Astrocyte of the cerebellum (primary cell): ENCODE results near the gene XYLT1.
"Not testable (repeated sequence)": the region's sequence is repeated elsewhere in the genome, so short reads cannot be mapped to it uniquely, and the experiment has no call there.

Experiments used
- DNase-seq: peaks from one replicate; pipeline ENCODE4 v3.0.0-alpha.2; 2011; ENCODE audit warnings: low read depth
- H3K4me3 ChIP-seq: 2 replicates; pipeline ENCODE4 v1.5.1; 2011; ENCODE audit warnings: mild to moderate bottlenecking, low read depth, low read length, moderate library complexity
- in situ Hi-C: cut with HindIII; loops from 2 replicates; pipeline ENCODE4 v1.10.0; 2017; ENCODE audit warnings: low sequenced_read_pairs
- TF ChIP-seq, protein P1 (sequence below): IDR thresholded peaks from 2 replicates; pipeline ENCODE4 v1.5.1; 2012; ENCODE audit warnings: low read length, low read depth, moderate library complexity, mild to moderate bottlenecking; ENCODE audit errors: missing control alignments

The XYLT1 gene

DNA sequence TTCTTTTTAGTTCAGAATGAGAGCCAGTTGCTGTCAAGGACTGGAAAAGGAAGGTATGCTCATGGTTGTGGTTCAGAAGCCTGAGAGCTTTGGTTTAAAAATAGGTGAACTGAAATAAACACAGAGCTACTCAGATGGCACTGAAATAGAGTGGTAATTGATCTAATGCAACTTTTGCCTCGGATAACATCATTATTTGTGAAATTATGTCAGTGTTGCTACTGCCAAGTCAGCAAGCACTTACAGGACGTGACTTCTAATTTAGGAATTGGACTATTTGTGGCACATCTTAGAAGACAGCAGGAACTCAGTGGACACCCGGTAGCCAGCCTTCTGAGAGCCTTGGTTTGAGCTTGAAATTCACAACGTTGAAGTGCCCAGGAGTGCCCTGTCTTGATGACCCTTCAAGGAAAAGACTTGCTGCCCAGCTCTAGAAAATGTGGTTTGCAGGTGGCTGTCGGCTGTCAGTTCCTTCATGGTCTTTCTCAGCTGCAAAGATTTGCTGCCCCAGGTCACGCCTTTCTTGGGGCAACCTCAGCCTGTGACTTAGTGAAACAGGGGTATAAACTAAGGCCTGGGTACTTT, 42.0 kb upstream of the XYLT1 start:
- in situ Hi-C loops: no loop called here
- DNase-seq: no peak
- no peak overlapping the region for H3K4me3 ChIP-seq
- TF ChIP-seq, protein P1, sequence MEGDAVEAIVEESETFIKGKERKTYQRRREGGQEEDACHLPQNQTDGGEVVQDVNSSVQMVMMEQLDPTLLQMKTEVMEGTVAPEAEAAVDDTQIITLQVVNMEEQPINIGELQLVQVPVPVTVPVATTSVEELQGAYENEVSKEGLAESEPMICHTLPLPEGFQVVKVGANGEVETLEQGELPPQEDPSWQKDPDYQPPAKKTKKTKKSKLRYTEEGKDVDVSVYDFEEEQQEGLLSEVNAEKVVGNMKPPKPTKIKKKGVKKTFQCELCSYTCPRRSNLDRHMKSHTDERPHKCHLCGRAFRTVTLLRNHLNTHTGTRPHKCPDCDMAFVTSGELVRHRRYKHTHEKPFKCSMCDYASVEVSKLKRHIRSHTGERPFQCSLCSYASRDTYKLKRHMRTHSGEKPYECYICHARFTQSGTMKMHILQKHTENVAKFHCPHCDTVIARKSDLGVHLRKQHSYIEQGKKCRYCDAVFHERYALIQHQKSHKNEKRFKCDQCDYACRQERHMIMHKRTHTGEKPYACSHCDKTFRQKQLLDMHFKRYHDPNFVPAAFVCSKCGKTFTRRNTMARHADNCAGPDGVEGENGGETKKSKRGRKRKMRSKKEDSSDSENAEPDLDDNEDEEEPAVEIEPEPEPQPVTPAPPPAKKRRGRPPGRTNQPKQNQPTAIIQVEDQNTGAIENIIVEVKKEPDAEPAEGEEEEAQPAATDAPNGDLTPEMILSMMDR: no peak

DNA sequence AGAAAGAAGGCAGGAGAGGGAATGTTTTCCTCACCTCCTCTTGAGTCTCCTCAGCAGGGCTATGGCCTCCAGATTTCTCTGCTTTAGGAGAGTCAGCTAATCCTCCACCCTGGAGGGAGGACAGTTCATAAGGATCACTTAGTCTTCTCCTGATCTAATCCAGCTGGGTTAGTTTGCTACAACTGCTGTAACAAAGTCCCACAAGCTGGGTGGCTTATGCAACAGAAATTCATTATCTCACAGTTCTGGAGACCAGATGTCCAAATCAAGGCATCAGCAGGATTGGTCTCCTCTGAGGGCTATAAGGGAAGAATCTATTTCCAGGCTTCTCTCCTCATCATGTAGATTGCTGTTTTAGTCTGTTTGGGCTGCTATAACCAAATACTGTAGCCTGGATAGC, 40.6 kb upstream of the XYLT1 start:
- H3K4me3 ChIP-seq: no peak overlapping the region
- TF ChIP-seq, protein P1: no peak
- in situ Hi-C loops: no loop called here
- DNase-seq: no peak

DNA sequence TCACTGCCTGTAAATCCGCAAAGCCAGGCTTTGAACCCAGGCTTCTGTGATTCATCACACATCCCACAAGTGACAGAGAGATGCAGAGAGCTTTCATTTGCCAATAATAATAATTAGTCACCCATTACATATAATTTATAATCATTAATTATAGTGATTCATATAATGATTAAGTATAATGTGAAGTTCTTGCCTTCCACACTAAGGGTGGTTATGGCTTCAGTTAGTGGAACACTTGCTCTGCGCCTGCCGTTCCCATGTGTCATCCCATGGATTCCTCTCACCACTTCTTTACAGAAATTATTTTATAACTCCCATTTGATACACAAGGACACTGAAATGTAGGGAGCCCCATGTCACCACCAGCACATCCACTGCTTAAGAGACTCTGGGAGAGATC, 39.8 kb upstream of the XYLT1 start:
- TF ChIP-seq, protein P1: no peak
- in situ Hi-C loops: no loop called here
- no peak for DNase-seq
- no peak overlapping the region for H3K4me3 ChIP-seq

DNA sequence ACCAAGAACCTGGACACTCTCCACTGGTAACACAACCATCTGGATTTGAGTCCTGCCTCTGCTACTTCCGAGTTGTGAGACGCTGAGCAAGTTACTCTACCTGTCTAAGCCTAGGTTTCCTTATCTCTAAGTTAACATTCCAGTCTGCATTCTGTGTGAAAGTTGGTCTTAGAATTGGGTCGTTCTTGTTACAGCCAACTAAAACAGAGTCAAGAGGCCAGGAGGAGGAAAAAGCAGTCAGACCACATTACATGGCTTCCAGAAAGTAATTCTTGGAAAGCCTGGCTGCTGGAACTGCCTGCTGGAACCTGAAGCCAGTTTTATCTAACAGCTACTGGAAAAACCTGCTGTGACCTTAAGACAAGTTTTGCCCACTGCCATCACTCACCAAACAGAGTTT, 38.4 kb upstream of the XYLT1 start:
- TF ChIP-seq, protein P1: no peak
- in situ Hi-C loops: no loop called here
- H3K4me3 ChIP-seq: no peak overlapping the region
- DNase-seq: peak; percentile 22

DNA sequence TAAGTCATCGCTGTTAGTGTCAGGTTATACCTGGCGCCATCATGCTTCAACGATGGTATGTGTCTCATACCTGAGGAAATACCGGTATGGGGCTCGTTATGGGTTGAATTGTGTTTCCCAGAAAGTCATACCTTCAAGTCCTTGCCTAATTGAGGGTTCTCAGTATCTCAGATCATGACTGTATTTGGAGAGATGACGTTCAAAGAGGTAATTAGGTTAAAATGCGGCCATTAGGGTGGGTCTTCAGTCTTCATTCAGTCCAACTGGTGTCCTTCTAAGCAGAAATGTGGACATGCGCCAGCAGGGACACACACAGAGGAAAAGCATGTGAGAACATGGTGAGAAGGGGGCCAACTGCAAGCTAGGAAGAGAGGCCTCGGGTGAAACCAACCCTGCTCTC, 37.5 kb upstream of the XYLT1 start:
- H3K4me3 ChIP-seq: no peak overlapping the region
- no peak for DNase-seq
- TF ChIP-seq, protein P1: no peak
- in situ Hi-C loops: no loop called here

DNA sequence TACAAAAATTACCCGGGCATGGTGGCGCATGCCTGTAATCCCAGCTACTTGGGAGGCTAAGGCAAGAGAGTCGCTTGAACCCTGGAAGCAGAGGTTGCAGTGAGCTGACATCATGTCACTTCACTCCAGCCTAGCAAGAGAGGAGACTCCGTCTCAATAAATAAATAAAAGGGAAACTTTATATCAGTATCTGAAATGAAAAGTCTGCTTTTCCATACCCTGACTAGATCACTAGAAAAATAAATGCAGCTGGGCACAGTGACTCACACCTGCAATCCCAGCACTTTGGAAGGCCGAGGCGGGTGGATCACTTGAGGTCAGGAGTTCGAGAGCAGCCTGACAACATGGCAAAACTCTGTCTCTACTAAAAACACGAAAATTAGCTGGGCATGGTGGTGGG, 36.8 kb upstream of the XYLT1 start:
- H3K4me3 ChIP-seq, DNase-seq, in situ Hi-C loops: not testable (repeated sequence)

DNA sequence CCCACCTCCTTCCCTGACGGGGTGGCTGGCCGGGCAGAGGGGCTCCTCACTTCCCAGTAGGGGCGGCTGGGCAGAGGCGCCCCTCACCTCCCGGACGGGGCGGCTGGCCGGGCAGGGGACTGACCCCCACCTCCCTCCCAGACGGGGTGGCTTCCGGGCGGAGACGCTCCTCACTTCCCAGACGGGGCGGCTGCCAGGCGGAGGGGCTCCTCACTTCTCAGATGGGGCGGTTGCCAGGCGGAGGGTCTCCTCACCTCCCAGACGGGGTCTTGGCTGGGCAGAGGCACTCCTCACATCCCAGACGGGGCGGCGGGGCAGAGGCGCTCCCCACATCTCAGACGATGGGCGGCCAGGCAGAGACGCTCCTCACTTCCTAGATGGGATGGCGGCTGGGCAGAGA, 35.1 kb upstream of the XYLT1 start:
- in situ Hi-C loops, DNase-seq, H3K4me3 ChIP-seq: not testable (repeated sequence)

DNA sequence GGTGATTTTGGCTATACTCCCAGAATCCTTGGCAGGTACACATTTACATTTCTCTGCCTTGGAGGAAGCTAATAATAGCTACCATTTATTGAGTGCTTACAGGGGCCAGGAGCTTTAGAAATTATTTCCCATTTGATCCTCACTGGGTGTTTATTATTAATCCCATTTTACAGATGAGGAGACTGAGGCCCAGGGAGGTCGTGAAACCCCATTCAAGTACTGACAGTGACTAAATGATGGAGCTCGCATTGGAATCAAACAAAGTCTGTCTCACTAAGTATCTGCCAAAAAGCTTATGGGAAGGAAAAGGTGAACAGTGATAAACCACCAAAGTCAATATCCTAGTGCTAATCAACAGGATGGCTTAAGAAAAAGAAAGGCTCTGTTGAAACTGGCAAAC, 33.3 kb upstream of the XYLT1 start:
- TF ChIP-seq, protein P1: no peak
- no peak overlapping the region for H3K4me3 ChIP-seq
- DNase-seq: no peak
- in situ Hi-C loops: no loop called here
